NCI-H1694 treated with DMSO at 0.1 percent for 48 hours (cell line): Measurements from ENCODE around the gene ODC1.

Experiments used
- DNase-seq: peaks from one replicate; lab custom pipeline; 2025; lab: John Stamatoyannopoulos, UW

ODC1 gene

GRCh38 chr2:10414591-10414990, 33.5 kb downstream of the ODC1 start:
- DNase-seq = peak; percentile 53

GRCh38 chr2:10413991-10414451, 34.1 kb downstream of the ODC1 start:
- no peak for DNase-seq

- DNase-seq = no peak
Observed at GRCh38 chr2:10413503-10413902, 34.6 kb downstream of the ODC1 start.

- DNase-seq = no peak
Observed at GRCh38 chr2:10412380-10412779, 35.7 kb downstream of the ODC1 start.

- DNase-seq = no peak
Observed at GRCh38 chr2:10411557-10411956, 36.6 kb downstream of the ODC1 start.

GRCh38 chr2:10410823-10411437, 37.2 kb downstream of the ODC1 start:
- DNase-seq = no peak

GRCh38 chr2:10410001-10410822, 37.9 kb downstream of the ODC1 start:
- no peak for DNase-seq

- peak; percentile 92 for DNase-seq
Observed at GRCh38 chr2:10408649-10409579, 39.2 kb downstream of the ODC1 start.

GRCh38 chr2:10407841-10408648, 40.1 kb downstream of the ODC1 start:
- no peak for DNase-seq

- no peak for DNase-seq
Observed at GRCh38 chr2:10407432-10407831, 40.7 kb downstream of the ODC1 start.

- DNase-seq = no peak
Observed at GRCh38 chr2:10406491-10407188, 41.5 kb downstream of the ODC1 start.

- DNase-seq = no peak
Observed at GRCh38 chr2:10406016-10406415, 42.1 kb downstream of the ODC1 start.

GRCh38 chr2:10405448-10405847, 42.7 kb downstream of the ODC1 start:
- peak; percentile 50 for DNase-seq

- DNase-seq = peak; percentile 43
Observed at GRCh38 chr2:10404324-10405143, 43.6 kb downstream of the ODC1 start.

- DNase-seq = no peak
Observed at GRCh38 chr2:10402653-10403215, 45.4 kb downstream of the ODC1 start.

GRCh38 chr2:10402062-10402585, 46.0 kb downstream of the ODC1 start:
- no peak for DNase-seq

GRCh38 chr2:10400978-10401951, 46.9 kb downstream of the ODC1 start:
- no peak for DNase-seq

- DNase-seq = no peak
Observed at GRCh38 chr2:10400568-10400977, 47.6 kb downstream of the ODC1 start.
